ENCODE measurements around the gene CILP. TPM values are rescaled to one million over a fixed set of nuclear protein-coding genes. Genes with fewer than 3 reads are reported as not detected.

Gene CILP
- total and polyA plus RNA-seq, 2 experiments from 2014 or later = 0.03 TPM; not detected in 1

DNA sequence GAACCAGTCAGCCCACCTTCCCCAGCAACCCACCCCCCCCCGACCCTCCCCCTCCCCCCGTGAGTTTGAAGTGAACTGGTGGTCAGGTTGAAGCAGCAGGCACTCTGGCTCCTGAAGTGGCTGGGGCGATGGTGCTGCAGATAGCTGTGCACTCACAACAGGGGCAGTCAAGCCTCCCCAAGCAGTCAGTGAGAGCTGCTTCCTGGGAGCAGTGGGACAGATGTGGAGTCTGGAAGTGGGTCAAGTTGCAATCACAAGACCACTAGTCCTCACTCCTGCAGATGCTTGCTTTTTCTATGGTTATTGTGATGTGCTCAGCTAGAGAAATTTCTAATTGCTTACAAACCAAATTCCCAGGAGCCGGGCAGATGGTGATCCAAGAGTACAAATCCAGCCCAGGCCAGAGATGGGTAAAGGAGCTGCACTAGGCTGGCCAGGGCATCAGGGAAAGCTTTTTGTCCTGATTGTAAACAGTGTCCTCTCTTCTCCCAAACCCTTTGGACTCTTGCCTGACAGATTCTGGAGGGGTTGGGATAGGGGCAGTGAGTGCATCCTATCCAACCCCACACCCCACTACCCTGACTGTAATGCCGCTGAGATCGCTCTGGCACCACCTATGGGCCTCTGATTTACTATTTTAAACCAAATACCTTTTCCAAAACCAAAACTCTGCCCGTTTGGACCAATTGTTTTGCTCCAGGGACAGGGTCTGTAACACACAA is 16.3 kb downstream of the CILP start:
- peak; percentile 27 for DNase-seq (ENCODE audit: low spot score)
- Histone ChIP-seq H3K79me2 (replicated peaks; ENCODE audit: insufficient read depth) (no peaks in the 10 kb centered on the region), H2AFZ (peak overlapping the region; percentile 53), H3K4me3 (no peak overlapping the region), H3K27ac (ENCODE audit: low read depth) (no peak overlapping the region), H4K20me1 (replicated peaks; ENCODE audit: insufficient read depth) (no peaks in the 10 kb centered on the region), H3K36me3 (ENCODE audit: insufficient read depth) (no peaks in the 10 kb centered on the region), H3K27me3 (ENCODE audit: insufficient read depth) (no peaks in the 10 kb centered on the region), H3K9me2 (ENCODE audit: insufficient read depth) (no peaks in the 10 kb centered on the region), H3K4me2 (no peak overlapping the region), H3F3A (replicated peaks; ENCODE audit: low read depth) (no peaks in the 10 kb centered on the region), H3K4me1 (ENCODE audit: insufficient read depth) (no peaks in the 10 kb centered on the region)
- TF ChIP-seq NANOG (IDR thresholded peaks at IDR 0.05; ENCODE audit: borderline replicate concordance) (no peak), STAT1 (IDR thresholded peaks at IDR 0.05; ENCODE audit: unreplicated experiment) (no peak)
- TF ChIP-seq, protein P1, sequence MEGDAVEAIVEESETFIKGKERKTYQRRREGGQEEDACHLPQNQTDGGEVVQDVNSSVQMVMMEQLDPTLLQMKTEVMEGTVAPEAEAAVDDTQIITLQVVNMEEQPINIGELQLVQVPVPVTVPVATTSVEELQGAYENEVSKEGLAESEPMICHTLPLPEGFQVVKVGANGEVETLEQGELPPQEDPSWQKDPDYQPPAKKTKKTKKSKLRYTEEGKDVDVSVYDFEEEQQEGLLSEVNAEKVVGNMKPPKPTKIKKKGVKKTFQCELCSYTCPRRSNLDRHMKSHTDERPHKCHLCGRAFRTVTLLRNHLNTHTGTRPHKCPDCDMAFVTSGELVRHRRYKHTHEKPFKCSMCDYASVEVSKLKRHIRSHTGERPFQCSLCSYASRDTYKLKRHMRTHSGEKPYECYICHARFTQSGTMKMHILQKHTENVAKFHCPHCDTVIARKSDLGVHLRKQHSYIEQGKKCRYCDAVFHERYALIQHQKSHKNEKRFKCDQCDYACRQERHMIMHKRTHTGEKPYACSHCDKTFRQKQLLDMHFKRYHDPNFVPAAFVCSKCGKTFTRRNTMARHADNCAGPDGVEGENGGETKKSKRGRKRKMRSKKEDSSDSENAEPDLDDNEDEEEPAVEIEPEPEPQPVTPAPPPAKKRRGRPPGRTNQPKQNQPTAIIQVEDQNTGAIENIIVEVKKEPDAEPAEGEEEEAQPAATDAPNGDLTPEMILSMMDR (conservative IDR thresholded peaks at IDR 0.05; ENCODE audit: low read depth in 2 of 2) = peak; percentile 18 to 32; a peak in 3 of 4 replicates
- TF ChIP-seq, protein P2, sequence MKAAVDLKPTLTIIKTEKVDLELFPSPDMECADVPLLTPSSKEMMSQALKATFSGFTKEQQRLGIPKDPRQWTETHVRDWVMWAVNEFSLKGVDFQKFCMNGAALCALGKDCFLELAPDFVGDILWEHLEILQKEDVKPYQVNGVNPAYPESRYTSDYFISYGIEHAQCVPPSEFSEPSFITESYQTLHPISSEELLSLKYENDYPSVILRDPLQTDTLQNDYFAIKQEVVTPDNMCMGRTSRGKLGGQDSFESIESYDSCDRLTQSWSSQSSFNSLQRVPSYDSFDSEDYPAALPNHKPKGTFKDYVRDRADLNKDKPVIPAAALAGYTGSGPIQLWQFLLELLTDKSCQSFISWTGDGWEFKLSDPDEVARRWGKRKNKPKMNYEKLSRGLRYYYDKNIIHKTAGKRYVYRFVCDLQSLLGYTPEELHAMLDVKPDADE (IDR thresholded peaks at IDR 0.05) = no peak
- TF ChIP-seq, protein P3, sequence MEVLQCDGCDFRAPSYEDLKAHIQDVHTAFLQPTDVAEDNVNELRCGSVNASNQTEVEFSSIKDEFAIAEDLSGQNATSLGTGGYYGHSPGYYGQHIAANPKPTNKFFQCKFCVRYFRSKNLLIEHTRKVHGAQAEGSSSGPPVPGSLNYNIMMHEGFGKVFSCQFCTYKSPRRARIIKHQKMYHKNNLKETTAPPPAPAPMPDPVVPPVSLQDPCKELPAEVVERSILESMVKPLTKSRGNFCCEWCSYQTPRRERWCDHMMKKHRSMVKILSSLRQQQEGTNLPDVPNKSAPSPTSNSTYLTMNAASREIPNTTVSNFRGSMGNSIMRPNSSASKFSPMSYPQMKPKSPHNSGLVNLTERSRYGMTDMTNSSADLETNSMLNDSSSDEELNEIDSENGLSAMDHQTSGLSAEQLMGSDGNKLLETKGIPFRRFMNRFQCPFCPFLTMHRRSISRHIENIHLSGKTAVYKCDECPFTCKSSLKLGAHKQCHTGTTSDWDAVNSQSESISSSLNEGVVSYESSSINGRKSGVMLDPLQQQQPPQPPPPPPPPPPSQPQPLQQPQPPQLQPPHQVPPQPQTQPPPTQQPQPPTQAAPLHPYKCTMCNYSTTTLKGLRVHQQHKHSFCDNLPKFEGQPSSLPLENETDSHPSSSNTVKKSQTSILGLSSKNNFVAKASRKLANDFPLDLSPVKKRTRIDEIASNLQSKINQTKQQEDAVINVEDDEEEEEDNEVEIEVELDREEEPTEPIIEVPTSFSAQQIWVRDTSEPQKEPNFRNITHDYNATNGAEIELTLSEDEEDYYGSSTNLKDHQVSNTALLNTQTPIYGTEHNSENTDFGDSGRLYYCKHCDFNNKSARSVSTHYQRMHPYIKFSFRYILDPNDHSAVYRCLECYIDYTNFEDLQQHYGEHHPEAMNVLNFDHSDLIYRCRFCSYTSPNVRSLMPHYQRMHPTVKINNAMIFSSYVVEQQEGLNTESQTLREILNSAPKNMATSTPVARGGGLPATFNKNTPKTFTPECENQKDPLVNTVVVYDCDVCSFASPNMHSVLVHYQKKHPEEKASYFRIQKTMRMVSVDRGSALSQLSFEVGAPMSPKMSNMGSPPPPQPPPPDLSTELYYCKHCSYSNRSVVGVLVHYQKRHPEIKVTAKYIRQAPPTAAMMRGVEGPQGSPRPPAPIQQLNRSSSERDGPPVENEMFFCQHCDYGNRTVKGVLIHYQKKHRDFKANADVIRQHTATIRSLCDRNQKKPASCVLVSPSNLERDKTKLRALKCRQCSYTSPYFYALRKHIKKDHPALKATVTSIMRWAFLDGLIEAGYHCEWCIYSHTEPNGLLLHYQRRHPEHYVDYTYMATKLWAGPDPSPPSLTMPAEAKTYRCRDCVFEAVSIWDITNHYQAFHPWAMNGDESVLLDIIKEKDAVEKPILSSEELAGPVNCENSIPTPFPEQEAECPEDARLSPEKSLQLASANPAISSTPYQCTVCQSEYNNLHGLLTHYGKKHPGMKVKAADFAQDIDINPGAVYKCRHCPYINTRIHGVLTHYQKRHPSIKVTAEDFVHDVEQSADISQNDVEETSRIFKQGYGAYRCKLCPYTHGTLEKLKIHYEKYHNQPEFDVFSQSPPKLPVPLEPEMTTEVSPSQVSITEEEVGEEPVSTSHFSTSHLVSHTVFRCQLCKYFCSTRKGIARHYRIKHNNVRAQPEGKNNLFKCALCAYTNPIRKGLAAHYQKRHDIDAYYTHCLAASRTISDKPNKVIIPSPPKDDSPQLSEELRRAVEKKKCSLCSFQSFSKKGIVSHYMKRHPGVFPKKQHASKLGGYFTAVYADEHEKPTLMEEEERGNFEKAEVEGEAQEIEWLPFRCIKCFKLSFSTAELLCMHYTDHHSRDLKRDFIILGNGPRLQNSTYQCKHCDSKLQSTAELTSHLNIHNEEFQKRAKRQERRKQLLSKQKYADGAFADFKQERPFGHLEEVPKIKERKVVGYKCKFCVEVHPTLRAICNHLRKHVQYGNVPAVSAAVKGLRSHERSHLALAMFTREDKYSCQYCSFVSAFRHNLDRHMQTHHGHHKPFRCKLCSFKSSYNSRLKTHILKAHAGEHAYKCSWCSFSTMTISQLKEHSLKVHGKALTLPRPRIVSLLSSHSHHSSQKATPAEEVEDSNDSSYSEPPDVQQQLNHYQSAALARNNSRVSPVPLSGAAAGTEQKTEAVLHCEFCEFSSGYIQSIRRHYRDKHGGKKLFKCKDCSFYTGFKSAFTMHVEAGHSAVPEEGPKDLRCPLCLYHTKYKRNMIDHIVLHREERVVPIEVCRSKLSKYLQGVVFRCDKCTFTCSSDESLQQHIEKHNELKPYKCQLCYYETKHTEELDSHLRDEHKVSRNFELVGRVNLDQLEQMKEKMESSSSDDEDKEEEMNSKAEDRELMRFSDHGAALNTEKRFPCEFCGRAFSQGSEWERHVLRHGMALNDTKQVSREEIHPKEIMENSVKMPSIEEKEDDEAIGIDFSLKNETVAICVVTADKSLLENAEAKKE (CRISPR knock-in tag; IDR thresholded peaks at IDR 0.05) = no peak
- H3K36me3 Mint-ChIP-seq (ENCODE audit: low read depth) = no peaks in the 10 kb centered on the region
- no peaks in the 10 kb centered on the region for H3K27me3 Mint-ChIP-seq (ENCODE audit: insufficient read depth, low read depth, poor library complexity)
- no peaks in the 10 kb centered on the region; the same call in 2 of the 3 replicates for H3K9me3 Mint-ChIP-seq
- peaks cover 7% of the 10 kb centered on the region; the same call in 1 of the 3 replicates for H3K4me1 Mint-ChIP-seq
- no peak overlapping the region for H3K27ac Mint-ChIP-seq
- ATAC-seq = peak; percentile 80
- no peak overlapping the region for H3K4me3 Mint-ChIP-seq
